Right lobe of liver (tissue), 6 donors: Measurements from ENCODE around the gene ELK3. TPM values are rescaled to one million over a fixed set of nuclear protein-coding genes. Genes with fewer than 3 reads are reported as not detected.

Source experiments
- ATAC-seq, 4 donors: fragments of 200-7000 bp; cut with Tn5 transposase; one replicate each; pipeline ENCODE4 v1.9.1; 2020; ENCODE audit warnings: mild to moderate bottlenecking in 4 of 4, moderate library complexity in 4 of 4
- DNase-seq, 3 donors: peaks; one replicate each; pipeline ENCODE4 v3.0.0-alpha.2; 2020
- H3K27ac ChIP-seq, 3 donors: fragments of 200-600 bp; one replicate each; pipeline ENCODE4 v1.8.0; 2022
- H3K27me3 ChIP-seq, 2 donors: fragments of 200-600 bp; one replicate each; pipeline ENCODE4 v1.8.0; 2022
- H3K36me3 ChIP-seq, 4 donors: fragments of 200-600 bp; sonication (generic) in 1 of 4; one replicate each; pipeline versions ENCODE4 v1.5.1 to v1.8.0; 2017 to 2022; ENCODE audit warnings: control low read depth in 1 of 4
- H3K4me1 ChIP-seq, 4 donors: fragments of 200-600 bp; sonication (generic) in 1 of 4; one replicate each; pipeline versions ENCODE4 v1.5.1 to v1.8.0; 2017 to 2022; ENCODE audit warnings: control low read depth in 1 of 4
- H3K4me3 ChIP-seq, 3 donors: fragments of 200-600 bp; one replicate each; pipeline ENCODE4 v1.8.0; 2022
- H3K9me3 ChIP-seq, 4 donors: fragments of 200-600 bp; sonication (generic) in 1 of 4; one replicate each; pipeline versions ENCODE4 v1.5.1 to v1.8.0; 2017 to 2022; ENCODE audit warnings: control low read depth in 1 of 4
- CTCF ChIP-seq, 4 donors: fragments of 200-600 bp in 3 of 4; fragments of 450-650 bp in 1 of 4; IDR thresholded peaks; one replicate each; pipeline versions ENCODE4 v1.5.1 to v1.8.0; 2016 to 2022; ENCODE audit warnings: antibody characterized with exemption in 4 of 4, mild to moderate bottlenecking in 2 of 4
- POLR2A ChIP-seq: fragments of 450-650 bp; IDR thresholded peaks from one replicate; pipeline ENCODE4 v1.6.1; 2017; ENCODE audit warnings: antibody characterized with exemption, mild to moderate bottlenecking
- WGBS: methylation state at CpG from one replicate; pipeline ENCODE4 v1.1.6; 2018; ENCODE audit warnings: low coverage, low lambda C conversion rate; ENCODE audit not compliant: insufficient coverage; ENCODE audit errors: missing lambda C conversion rate; 5-methylcytosine and 5-hydroxymethylcytosine counted together
- intact Hi-C, 2 donors: fragments of 100-400 bp; cut with DNase I; formaldehyde crosslinking; loops; one replicate each; pipeline versions ENCODE4 v1.11.2 to v1.14.1; 2022
- total RNA-seq, 6 experiments: library from RNA; depleted of rRNA in 2 of 6; stranded (reverse); fragments of >200 nt in 2 of 6; fragmentation: NEBNext Ultra II Directional in 3 of 6; extraction: Animal tissue kit (Norgen Biotek cat#: 25700) in 3 of 6; gene quantifications; one replicate each; pipeline versions ENCODE4 v1.1.0 to v1.2.4, GENCODE V29; 2016 to 2023
- donor health status: DM: no; HTN: yes; CAD: no.
- donor health status: DM: no; HTN: no; CAD: no.
- donor health status: DM: no; HTN: no; CAD: no.
- donor health status: DM: no; HTN: yes; CAD: no.
- donor health status: DM: no; HTN: yes; CAD: no.

ELK3 gene
- total RNA-seq, 6 experiments from 2014 or later, result 5.3 to 11.2 (median 5.8) TPM

- Histone ChIP-seq H3K4me3 (no peak overlapping the region), H3K4me1 (no peaks in the 10 kb centered on the region), H3K36me3 (no peaks in the 10 kb centered on the region), H3K27me3 (no peaks in the 10 kb centered on the region), H3K27ac (no peak overlapping the region), H3K9me3 (no peaks in the 10 kb centered on the region)
- ATAC-seq (no peak), DNase-seq (no peak)
- intact Hi-C loops, result no loop called here
- TF ChIP-seq POLR2A, result no peak
- no peak for TF ChIP-seq CTCF (IDR thresholded peaks at IDR 0.05)
- WGBS, result 74% methylated on average over 13 of the region's 19 CpGs
Measured at GRCh38 chr12:96153131-96153725, 40.9 kb upstream of the ELK3 start.

- 89% methylated on average over 2 of the region's 3 CpGs for WGBS
- intact Hi-C loops, result no loop called here
- Histone ChIP-seq H3K4me1 (no peaks in the 10 kb centered on the region), H3K4me3 (no peak overlapping the region), H3K27ac (no peak overlapping the region), H3K36me3 (no peaks in the 10 kb centered on the region), H3K27me3 (no peaks in the 10 kb centered on the region), H3K9me3 (no peaks in the 10 kb centered on the region)
- TF ChIP-seq CTCF (IDR thresholded peaks at IDR 0.05) (no peak), POLR2A (no peak)
- ATAC-seq (no peak), DNase-seq (no peak)
Measured at GRCh38 chr12:96155181-96155580, 39.0 kb upstream of the ELK3 start.

- 74% methylated on average over 5 of the region's 7 CpGs for WGBS
- Histone ChIP-seq H3K36me3 (no peaks in the 10 kb centered on the region), H3K4me1 (no peaks in the 10 kb centered on the region), H3K27ac (no peak overlapping the region), H3K4me3 (no peak overlapping the region), H3K27me3 (no peaks in the 10 kb centered on the region), H3K9me3 (no peaks in the 10 kb centered on the region)
- DNase-seq (no peak), ATAC-seq (no peak)
- TF ChIP-seq CTCF (IDR thresholded peaks at IDR 0.05) (no peak), POLR2A (no peak)
- intact Hi-C loops, result no loop called here
Measured at GRCh38 chr12:96155781-96156180, 38.4 kb upstream of the ELK3 start.

GRCh38 chr12:96156211-96156610 is 38.0 kb upstream of the ELK3 start:
- ATAC-seq (no peak), DNase-seq (no peak)
- H3K27me3 ChIP-seq, result no peaks in the 10 kb centered on the region
- H3K27ac ChIP-seq, result no peak overlapping the region
- H3K4me3 ChIP-seq, result no peak overlapping the region
- no peaks in the 10 kb centered on the region for H3K36me3 ChIP-seq
- no peak for TF ChIP-seq CTCF (IDR thresholded peaks at IDR 0.05)
- TF ChIP-seq POLR2A, result no peak
- intact Hi-C loops, result no loop called here
- H3K4me1 ChIP-seq, result no peaks in the 10 kb centered on the region
- no peaks in the 10 kb centered on the region for H3K9me3 ChIP-seq
- WGBS, result 78% methylated on average over 3 of the region's 3 CpGs

GRCh38 chr12:96157427-96157826 is 36.7 kb upstream of the ELK3 start:
- H3K27me3 ChIP-seq, result no peaks in the 10 kb centered on the region
- no peaks in the 10 kb centered on the region for H3K36me3 ChIP-seq
- TF ChIP-seq CTCF (IDR thresholded peaks at IDR 0.05) (no peak), POLR2A (no peak)
- no peak for ATAC-seq
- H3K27ac ChIP-seq, result no peak overlapping the region
- no peak for DNase-seq
- H3K4me3 ChIP-seq, result no peak overlapping the region
- no peaks in the 10 kb centered on the region for H3K9me3 ChIP-seq
- 83% methylated on average over 3 of the region's 3 CpGs for WGBS
- intact Hi-C loops, result no loop called here
- no peaks in the 10 kb centered on the region for H3K4me1 ChIP-seq
